Measurements from ENCODE around the gene CXorf65. TPM values are rescaled to one million over a fixed set of nuclear protein-coding genes. Genes with fewer than 3 reads are reported as not detected.

Gene CXorf65
- total RNA-seq, 2 donors from 2014 or later, result not detected

GRCh38 chrX:71131510-71131909, 25.0 kb upstream of the CXorf65 start:
- H3K36me3 Mint-ChIP-seq (ENCODE audit: low read depth), result peaks cover 77% of the 10 kb centered on the region

GRCh38 chrX:71128915-71129765, 22.6 kb upstream of the CXorf65 start:
- H3K27me3 ChIP-seq (ENCODE audit: control insufficient read depth, insufficient read depth, low read length, poor library complexity, severe bottlenecking), result no peaks in the 10 kb centered on the region
- peaks cover 31% of the 10 kb centered on the region for H3K36me3 ChIP-seq (ENCODE audit: control insufficient read depth, insufficient read depth, low read length)
- no peak overlapping the region for H3K27ac ChIP-seq (ENCODE audit: low read depth, low read length)
- Mint-ChIP-seq H3K36me3 (ENCODE audit: low read depth) (peaks cover 71% of the 10 kb centered on the region), H3K27ac (peak overlapping the region; percentile 54), H3K4me1 (no peaks in the 10 kb centered on the region), H3K9me3 (peaks cover 74% of the 10 kb centered on the region), H3K4me3 (no peak overlapping the region), H3K27me3 (ENCODE audit: insufficient read depth) (no peaks in the 10 kb centered on the region)
- TF ChIP-seq CTCF (conservative IDR thresholded peaks at IDR 0.05), result peak; percentile 79
- H3K9ac ChIP-seq (ENCODE audit: extremely low read depth, low read length, poor library complexity, severe bottlenecking), result no peak overlapping the region
- H3K4me3 ChIP-seq (ENCODE audit: low read length), result no peak overlapping the region
- H3K4me1 ChIP-seq (ENCODE audit: control insufficient read depth, insufficient read depth, low read length), result no peaks in the 10 kb centered on the region
- H3K9me3 ChIP-seq (ENCODE audit: control insufficient read depth, low read length), result no peaks in the 10 kb centered on the region
- 49 to 59% methylated on average over 5 to 15 of the region's 18 CpGs for WGBS, 2 experiments (ENCODE audit: insufficient coverage in 1 of 2, insufficient read length in 1 of 2)
- peak; percentile 88 for DNase-seq

More at GRCh38 chrX:71131510-71131909, 25.0 kb upstream of the CXorf65 start:
- no peaks in the 10 kb centered on the region for H3K9me3 ChIP-seq (ENCODE audit: control insufficient read depth, low read length)
- 95% methylated on average over 4 of the region's 4 CpGs; no CpG with 5 or more reads in 1 of the 2 experiments for WGBS, 2 experiments (ENCODE audit: insufficient coverage in 1 of 2, insufficient read length in 1 of 2)
- H3K9ac ChIP-seq (ENCODE audit: extremely low read depth, low read length, poor library complexity, severe bottlenecking), result no peak overlapping the region
- TF ChIP-seq CTCF (conservative IDR thresholded peaks at IDR 0.05), result no peak
- H3K4me1 ChIP-seq (ENCODE audit: control insufficient read depth, insufficient read depth, low read length), result no peaks in the 10 kb centered on the region
- peaks cover 78% of the 10 kb centered on the region for H3K9me3 Mint-ChIP-seq
- no peaks in the 10 kb centered on the region for H3K4me1 Mint-ChIP-seq
- H3K36me3 ChIP-seq (ENCODE audit: control insufficient read depth, insufficient read depth, low read length), result peaks cover 28% of the 10 kb centered on the region
- no peak overlapping the region for H3K4me3 ChIP-seq (ENCODE audit: low read length)
- no peak for DNase-seq
- H3K27me3 ChIP-seq (ENCODE audit: control insufficient read depth, insufficient read depth, low read length, poor library complexity, severe bottlenecking), result no peaks in the 10 kb centered on the region
- no peak overlapping the region for H3K27ac Mint-ChIP-seq
- H3K27ac ChIP-seq (ENCODE audit: low read depth, low read length), result no peak overlapping the region
- H3K4me3 Mint-ChIP-seq, result no peak overlapping the region
- no peaks in the 10 kb centered on the region for H3K27me3 Mint-ChIP-seq (ENCODE audit: insufficient read depth)

- Mint-ChIP-seq H3K4me3 (no peak overlapping the region), H3K27me3 (ENCODE audit: insufficient read depth) (no peaks in the 10 kb centered on the region), H3K36me3 (ENCODE audit: low read depth) (peaks cover 76% of the 10 kb centered on the region), H3K4me1 (no peaks in the 10 kb centered on the region), H3K27ac (no peak overlapping the region), H3K9me3 (peaks cover 75% of the 10 kb centered on the region)
- no peaks in the 10 kb centered on the region for H3K27me3 ChIP-seq (ENCODE audit: control insufficient read depth, insufficient read depth, low read length, poor library complexity, severe bottlenecking)
- TF ChIP-seq CTCF (conservative IDR thresholded peaks at IDR 0.05), result no peak
- H3K36me3 ChIP-seq (ENCODE audit: control insufficient read depth, insufficient read depth, low read length), result peaks cover 37% of the 10 kb centered on the region
- WGBS, 2 experiments (ENCODE audit: insufficient coverage in 1 of 2, insufficient read length in 1 of 2), result 83 to 88% methylated on average over 4 to 12 of the region's 12 CpGs
- DNase-seq, result no peak
- no peak overlapping the region for H3K27ac ChIP-seq (ENCODE audit: low read depth, low read length)
- no peaks in the 10 kb centered on the region for H3K4me1 ChIP-seq (ENCODE audit: control insufficient read depth, insufficient read depth, low read length)
- no peak overlapping the region for H3K9ac ChIP-seq (ENCODE audit: extremely low read depth, low read length, poor library complexity, severe bottlenecking)
- no peak overlapping the region for H3K4me3 ChIP-seq (ENCODE audit: low read length)
- no peaks in the 10 kb centered on the region for H3K9me3 ChIP-seq (ENCODE audit: control insufficient read depth, low read length)
Observed at GRCh38 chrX:71128166-71128833, 21.8 kb upstream of the CXorf65 start.

All from endodermal cell (in vitro differentiated cells).